K562 (cell line): ENCODE measurements around the gene ZNF480. TPM values are rescaled to one million over a fixed set of nuclear protein-coding genes. Genes with fewer than 3 reads are reported as not detected.

Experiments used
- DACH1 ChIP-seq: fragments of 450-650 bp; IDR thresholded peaks from 2 replicates; pipeline ENCODE4 v1.6.1; 2018; ENCODE audit not compliant: partially characterized antibody
- FOXP1 ChIP-seq: sonication (generic); formaldehyde crosslinking; IDR thresholded peaks from 2 replicates; pipeline ENCODE4 v1.8.0; 2022; ENCODE audit warnings: mild to moderate bottlenecking, missing genetic modification reagents
- FUS ChIP-seq: fragments of 200-400 bp; formaldehyde crosslinking; optimal IDR thresholded peaks from 2 replicates; pipeline ENCODE3; 2017; ENCODE audit warnings: low read depth, low read length
- HINFP ChIP-seq: fragments of 450-650 bp; conservative IDR thresholded peaks from 2 replicates; pipeline ENCODE4 v1.6.1; 2016; ENCODE audit warnings: missing genetic modification characterization, low read depth, mild to moderate bottlenecking, control low read depth, missing compliant biosample characterization
- SNIP1 ChIP-seq: fragments of 450-650 bp; IDR thresholded peaks from 2 replicates; pipeline ENCODE4 v1.7.1; 2017; ENCODE audit warnings: low read depth, mild to moderate bottlenecking
- TAF1 ChIP-seq: IDR thresholded peaks from 2 replicates; pipeline ENCODE4 v1.6.1; 2011; ENCODE audit warnings: mild to moderate bottlenecking, low read length, moderate library complexity; ENCODE audit not compliant: insufficient read depth, control insufficient read depth, severe bottlenecking; ENCODE audit errors: extremely low read depth
- XRCC5 ChIP-seq: fragments of 200-400 bp; formaldehyde crosslinking; IDR thresholded peaks from 2 replicates; pipeline ENCODE4 v1.6.1; 2017; ENCODE audit warnings: low read depth, mild to moderate bottlenecking, low read length
- ZBTB11 ChIP-seq, 3 experiments: fragments of 200-800 bp in 1 of 3; fragments of 250-450 bp in 1 of 3; fragments of 450-650 bp in 1 of 3; sonication (Bioruptor Pico) in 1 of 3; sonication (Bioruptor generic) in 1 of 3; formaldehyde crosslinking in 1 of 3; IDR thresholded peaks; 2 replicates each; pipeline versions ENCODE4 v1.6.1 to v1.8.0; 2016 to 2022; ENCODE audit warnings: mild to moderate bottlenecking in 2 of 3, missing genetic modification characterization in 2 of 3, missing compliant biosample characterization in 1 of 3, moderate library complexity in 1 of 3
- ZNF3 ChIP-seq: fragments of 250-450 bp; sonication (Bioruptor Pico); IDR thresholded peaks from 2 replicates; pipeline ENCODE4 v1.5.0; 2021; ENCODE audit warnings: mild to moderate bottlenecking, moderate library complexity
- ZNF551 ChIP-seq: fragments of 250-450 bp; sonication (Bioruptor Pico); IDR thresholded peaks from 2 replicates; pipeline ENCODE4 v1.5.0; 2021; ENCODE audit warnings: mild to moderate bottlenecking, moderate library complexity
- polyA plus RNA-seq, 8 experiments: library from polyadenylated mRNA; depleted of rRNA in 4 of 8; stranded (reverse) in 5 of 8; unstranded in 3 of 8; fragments of >200 nt; fragmentation: Nextera tagmentation in 2 of 8; fragmentation: Illumina TruSeq in 1 of 8; extraction: Ambion mirVana in 2 of 8; extraction: Trizol in 1 of 8; gene quantifications; 2 replicates each; pipeline versions ENCODE4 v1.2.1 to v1.2.3, GENCODE V29; 2011 to 2014; ENCODE audit warnings: inconsistent platforms in 1 of 8, missing spikeins in 1 of 8
- total RNA-seq, 7 experiments: library from RNA; depleted of rRNA in 6 of 7; stranded (reverse); fragments of >200 nt in 6 of 7; fragmentation: Illumina TruSeq in 2 of 7; extraction: Trizol in 2 of 7; gene quantifications; 2 replicates each; pipeline versions ENCODE4 v1.2.1 to v1.2.3, GENCODE V29; 2011 to 2021; ENCODE audit warnings: low replicate concordance in 1 of 7
- TF ChIP-seq, protein P1 (sequence below): sonication (generic); formaldehyde crosslinking; IDR thresholded peaks from 2 replicates; pipeline ENCODE4 v1.8.0; 2022; ENCODE audit warnings: mild to moderate bottlenecking, low read depth, missing genetic modification reagents
- TF ChIP-seq, protein P2 (sequence below): fragments of 450-650 bp; IDR thresholded peaks from 2 replicates; pipeline ENCODE4 v1.6.1; 2018; ENCODE audit not compliant: partially characterized antibody
- TF ChIP-seq, protein P3 (sequence below): IDR thresholded peaks from 2 replicates; pipeline ENCODE4 v1.6.1; 2016; ENCODE audit warnings: missing genetic modification characterization, missing compliant biosample characterization

Gene ZNF480
- total and polyA plus RNA-seq, 9 of the 15 experiments (the other 6 are each of a cell fraction or from before 2014, with no cell fraction given) = 10.4 to 31.1 (median 22.3) TPM

DNA sequence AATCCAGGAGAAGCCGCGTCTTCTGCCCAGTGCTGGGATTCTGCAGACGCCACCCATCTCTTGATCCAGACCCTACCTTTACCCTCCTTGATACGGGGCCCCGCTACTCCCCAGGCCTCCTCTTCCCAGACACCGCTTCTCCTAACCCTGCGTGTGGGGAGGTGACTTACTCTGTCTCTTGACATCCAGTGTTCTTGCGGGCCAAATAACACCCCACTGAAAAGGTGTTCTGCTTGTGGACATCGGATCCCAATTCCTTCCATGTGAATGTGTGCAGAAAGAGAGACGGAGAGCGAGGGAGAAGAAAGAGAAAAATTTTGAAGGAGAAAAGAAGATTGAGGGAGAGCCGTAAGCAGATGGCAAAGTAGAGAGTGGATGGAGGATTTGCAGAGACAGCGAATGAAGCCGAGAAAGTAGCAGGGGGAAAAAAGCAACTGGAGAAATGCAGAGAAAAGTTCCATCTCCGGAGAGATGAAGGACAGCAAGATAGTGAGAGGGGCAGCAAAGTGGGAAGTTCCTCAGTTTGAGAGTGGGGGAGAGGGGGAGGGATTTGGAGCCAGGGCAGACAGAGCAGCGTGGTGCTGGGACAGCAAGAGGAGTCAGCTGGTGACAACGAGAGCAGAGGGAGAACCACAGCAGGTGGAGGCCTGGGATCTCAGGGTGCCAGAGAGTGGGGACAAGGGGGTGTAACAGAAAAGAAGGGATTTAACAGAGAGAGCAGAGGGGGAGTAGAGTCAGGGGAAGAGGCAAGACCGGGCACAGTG, 814 bp downstream of the ZNF480 start (continued):
- TF ChIP-seq TAF1 (no peak), ZNF551 (CRISPR knock-in tag) (no peak), ZNF3 (CRISPR knock-in tag) (no peak), HINFP (tag) (peak; percentile 33; the same call in 1 of the 2 replicates), SNIP1 (peak; percentile 27; the same call in 1 of the 2 replicates), DACH1 (no peak), FUS (no peak), ZBTB11 (CRISPR knock-in tag; IDR thresholded peaks at IDR 0.05) (no peak), FOXP1 (CRISPR knock-in tag) (0 out of 2 replicates have a peak, but pooled peaks have one; percentile 17), XRCC5 (no peak)
- TF ChIP-seq, protein P1, sequence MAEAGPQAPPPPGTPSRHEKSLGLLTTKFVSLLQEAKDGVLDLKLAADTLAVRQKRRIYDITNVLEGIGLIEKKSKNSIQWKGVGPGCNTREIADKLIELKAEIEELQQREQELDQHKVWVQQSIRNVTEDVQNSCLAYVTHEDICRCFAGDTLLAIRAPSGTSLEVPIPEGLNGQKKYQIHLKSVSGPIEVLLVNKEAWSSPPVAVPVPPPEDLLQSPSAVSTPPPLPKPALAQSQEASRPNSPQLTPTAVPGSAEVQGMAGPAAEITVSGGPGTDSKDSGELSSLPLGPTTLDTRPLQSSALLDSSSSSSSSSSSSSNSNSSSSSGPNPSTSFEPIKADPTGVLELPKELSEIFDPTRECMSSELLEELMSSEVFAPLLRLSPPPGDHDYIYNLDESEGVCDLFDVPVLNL (CRISPR knock-in tag) = no peak
- TF ChIP-seq, protein P2, sequence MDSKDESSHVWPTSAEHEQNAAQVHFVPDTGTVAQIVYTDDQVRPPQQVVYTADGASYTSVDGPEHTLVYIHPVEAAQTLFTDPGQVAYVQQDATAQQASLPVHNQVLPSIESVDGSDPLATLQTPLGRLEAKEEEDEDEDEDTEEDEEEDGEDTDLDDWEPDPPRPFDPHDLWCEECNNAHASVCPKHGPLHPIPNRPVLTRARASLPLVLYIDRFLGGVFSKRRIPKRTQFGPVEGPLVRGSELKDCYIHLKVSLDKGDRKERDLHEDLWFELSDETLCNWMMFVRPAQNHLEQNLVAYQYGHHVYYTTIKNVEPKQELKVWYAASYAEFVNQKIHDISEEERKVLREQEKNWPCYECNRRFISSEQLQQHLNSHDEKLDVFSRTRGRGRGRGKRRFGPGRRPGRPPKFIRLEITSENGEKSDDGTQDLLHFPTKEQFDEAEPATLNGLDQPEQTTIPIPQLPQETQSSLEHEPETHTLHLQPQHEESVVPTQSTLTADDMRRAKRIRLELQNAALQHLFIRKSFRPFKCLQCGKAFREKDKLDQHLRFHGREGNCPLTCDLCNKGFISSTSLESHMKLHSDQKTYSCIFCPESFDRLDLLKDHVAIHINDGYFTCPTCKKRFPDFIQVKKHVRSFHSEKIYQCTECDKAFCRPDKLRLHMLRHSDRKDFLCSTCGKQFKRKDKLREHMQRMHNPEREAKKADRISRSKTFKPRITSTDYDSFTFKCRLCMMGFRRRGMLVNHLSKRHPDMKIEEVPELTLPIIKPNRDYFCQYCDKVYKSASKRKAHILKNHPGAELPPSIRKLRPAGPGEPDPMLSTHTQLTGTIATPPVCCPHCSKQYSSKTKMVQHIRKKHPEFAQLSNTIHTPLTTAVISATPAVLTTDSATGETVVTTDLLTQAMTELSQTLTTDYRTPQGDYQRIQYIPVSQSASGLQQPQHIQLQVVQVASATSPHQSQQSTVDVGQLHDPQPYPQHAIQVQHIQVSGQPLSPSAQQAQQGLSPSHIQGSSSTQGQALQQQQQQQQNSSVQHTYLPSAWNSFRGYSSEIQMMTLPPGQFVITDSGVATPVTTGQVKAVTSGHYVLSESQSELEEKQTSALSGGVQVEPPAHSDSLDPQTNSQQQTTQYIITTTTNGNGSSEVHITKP = peak; percentile 7
- TF ChIP-seq, protein P3, sequence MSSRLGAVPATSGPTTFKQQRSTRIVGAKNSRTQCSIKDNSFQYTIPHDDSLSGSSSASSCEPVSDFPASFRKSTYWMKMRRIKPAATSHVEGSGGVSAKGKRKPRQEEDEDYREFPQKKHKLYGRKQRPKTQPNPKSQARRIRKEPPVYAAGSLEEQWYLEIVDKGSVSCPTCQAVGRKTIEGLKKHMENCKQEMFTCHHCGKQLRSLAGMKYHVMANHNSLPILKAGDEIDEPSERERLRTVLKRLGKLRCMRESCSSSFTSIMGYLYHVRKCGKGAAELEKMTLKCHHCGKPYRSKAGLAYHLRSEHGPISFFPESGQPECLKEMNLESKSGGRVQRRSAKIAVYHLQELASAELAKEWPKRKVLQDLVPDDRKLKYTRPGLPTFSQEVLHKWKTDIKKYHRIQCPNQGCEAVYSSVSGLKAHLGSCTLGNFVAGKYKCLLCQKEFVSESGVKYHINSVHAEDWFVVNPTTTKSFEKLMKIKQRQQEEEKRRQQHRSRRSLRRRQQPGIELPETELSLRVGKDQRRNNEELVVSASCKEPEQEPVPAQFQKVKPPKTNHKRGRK (tag) = peak; percentile 55; the same call in 1 of the 2 replicates
